K562 (cell line): ENCODE measurements around the gene RSRC1. TPM values are rescaled to one million over a fixed set of nuclear protein-coding genes. Genes with fewer than 3 reads are reported as not detected.

Experiments
- ATAC-seq: fragments of 200-7000 bp; cut with Tn5 transposase; 3 replicates; pipeline ENCODE4 v1.9.1; 2020; ENCODE audit warnings: moderate library complexity
- BruUV-seq: library from RNA; stranded (reverse); fragments of 400-500 nt; replicated peaks from 2 replicates; lab custom pipeline; 2021; lab: Mats Ljungman, UMichigan
- CTCF ChIA-PET: fragments of 300-600 bp; formaldehyde crosslinking; extraction: SDS; loops from one replicate; lab custom pipeline; 2021; ENCODE audit warnings: low intra/inter-chr PET ratio; lab: Yijun Ruan, JAX
- POLR2A ChIA-PET: fragments of 300-600, 350-650 bp; sonication (Branson Sonifier 250); formaldehyde crosslinking; extraction: SDS; loops from one replicate; lab custom pipeline; 2021; ENCODE audit warnings: antibody characterized with exemption, inconsistent platforms; lab: Yijun Ruan, JAX
- DNase-seq, 4 experiments: peaks; one replicate each; pipeline versions ENCODE4 v3.0.0 to v3.0.0-alpha.2; 2011 to 2018; ENCODE audit warnings: low spot score in 3 of 4, mixed read lengths in 3 of 4; ENCODE audit errors: extremely low read depth in 1 of 4
- FAIRE-seq: peaks from 2 replicates; lab custom pipeline; 2011; peaks lifted over from hg19 to GRCh38; lab: Jason Lieb, UNC
- H2AFZ ChIP-seq: 2 replicates; pipeline ENCODE4 v1.6.0; 2011; ENCODE audit warnings: low read depth, low read length, control low read depth, inconsistent platforms
- H3K27ac ChIP-seq: fragments of 200-600 bp; 3 replicates; pipeline ENCODE4 v1.8.0; 2011; ENCODE audit warnings: low read depth, mild to moderate bottlenecking, control low read depth, inconsistent platforms, low read length, moderate library complexity, mixed read lengths; ENCODE audit errors: extremely low read depth
- H3K27me3 ChIP-seq, 2 experiments: fragments of 300-600 bp in 1 of 2; 2 replicates in 1 of 2; 3 replicates in 1 of 2; pipeline versions ENCODE4 v1.6.0 to v1.8.0; 2011; ENCODE audit warnings: inconsistent platforms in 2 of 2, low read length in 2 of 2, mild to moderate bottlenecking in 1 of 2, mixed read lengths in 1 of 2, moderate library complexity in 1 of 2; ENCODE audit not compliant: control insufficient read depth in 2 of 2, insufficient read depth in 2 of 2
- H3K36me3 ChIP-seq: fragments of 300-600 bp; 3 replicates; pipeline ENCODE4 v1.8.0; 2011; ENCODE audit warnings: mild to moderate bottlenecking, low read length, inconsistent platforms; ENCODE audit not compliant: control insufficient read depth, insufficient read depth
- H3K4me1 ChIP-seq, 2 experiments: fragments of 200-600 bp in 1 of 2; replicated peaks in 1 of 2; 2 replicates in 1 of 2; 3 replicates in 1 of 2; pipeline versions ENCODE4 v1.5.1 to v1.8.0; 2011; ENCODE audit warnings: inconsistent platforms in 2 of 2, low read length in 2 of 2, mild to moderate bottlenecking in 1 of 2, mixed read lengths in 1 of 2, moderate library complexity in 1 of 2; ENCODE audit not compliant: control insufficient read depth in 2 of 2, insufficient read depth in 2 of 2
- H3K4me2 ChIP-seq: 2 replicates; pipeline ENCODE4 v1.6.1; 2011; ENCODE audit warnings: low read length, control low read depth, inconsistent platforms, mixed read lengths; ENCODE audit not compliant: insufficient read depth
- H3K4me3 ChIP-seq: fragments of 200-600 bp; sonication (generic), shearing (Covaris generic); 2 replicates; pipeline ENCODE4 v1.5.1; 2016; ENCODE audit warnings: control low read depth, inconsistent platforms
- H3K79me2 ChIP-seq: fragments of 200-600 bp; 3 replicates; pipeline ENCODE4 v1.8.0; 2011; ENCODE audit warnings: low read length, inconsistent platforms; ENCODE audit not compliant: control insufficient read depth, insufficient read depth
- H3K9ac ChIP-seq, 2 experiments: 2 replicates each; pipeline versions ENCODE4 v1.6.0 to v1.6.1; 2011; ENCODE audit warnings: low read depth in 2 of 2, low read length in 2 of 2, control low read depth in 1 of 2, inconsistent platforms in 1 of 2, mild to moderate bottlenecking in 1 of 2, mixed read lengths in 1 of 2; ENCODE audit not compliant: insufficient read depth in 1 of 2
- H3K9me1 ChIP-seq: one replicate; pipeline ENCODE4 v1.6.0; 2011; ENCODE audit warnings: inconsistent platforms, mild to moderate bottlenecking, low read length, moderate library complexity; ENCODE audit not compliant: control insufficient read depth, insufficient read depth
- H3K9me3 ChIP-seq: replicated peaks from 2 replicates; pipeline ENCODE4 v1.5.1; 2011; ENCODE audit warnings: low read depth, low read length, inconsistent platforms; ENCODE audit not compliant: control insufficient read depth, insufficient read depth
- H4K20me1 ChIP-seq: replicated peaks from 2 replicates; pipeline ENCODE4 v1.6.1; 2011; ENCODE audit warnings: low read length, inconsistent platforms, mixed read lengths; ENCODE audit not compliant: control insufficient read depth, insufficient read depth
- ATF7 ChIP-seq: fragments of 450-650 bp; IDR thresholded peaks from 2 replicates; pipeline ENCODE4 v1.7.1; 2014; ENCODE audit warnings: mild to moderate bottlenecking, moderate library complexity
- CBFA2T3 ChIP-seq: fragments of 450-650 bp; IDR thresholded peaks from 2 replicates; pipeline ENCODE4 v1.6.1; 2017
- GTF2A2 ChIP-seq: IDR thresholded peaks from 2 replicates; pipeline ENCODE4 v1.6.1; 2016; ENCODE audit warnings: mild to moderate bottlenecking, missing genetic modification characterization, missing compliant biosample characterization
- MTA1 ChIP-seq: fragments of 450-650 bp; IDR thresholded peaks from 2 replicates; pipeline ENCODE4 v1.6.1; 2017; ENCODE audit warnings: borderline replicate concordance
- ZNF830 ChIP-seq: fragments of 250-450 bp; sonication (Bioruptor Pico); IDR thresholded peaks from 2 replicates; pipeline ENCODE4 v1.5.0; 2021; ENCODE audit warnings: mild to moderate bottlenecking
- WGBS: fragments of 100-300 bp; shearing (Covaris generic); methylation state at CpG from one replicate; pipeline ENCODE4 v1.1.6; 2016; ENCODE audit warnings: low coverage, mixed read lengths; ENCODE audit not compliant: insufficient coverage; ENCODE audit errors: missing lambda C conversion rate; 5-methylcytosine and 5-hydroxymethylcytosine counted together
- in situ Hi-C: fragments of 300-500 bp; cut with MboI; formaldehyde crosslinking; loops from 4 replicates; pipeline ENCODE4 v1.15.0; 2018; ENCODE audit warnings: inconsistent platforms, mixed read lengths
- intact Hi-C: fragments of 100-400 bp; cut with micrococcal nuclease; formaldehyde crosslinking; loops from 2 replicates; pipeline ENCODE4 v1.14.2; 2022
- polyA plus RNA-seq, 8 experiments: library from polyadenylated mRNA; depleted of rRNA in 4 of 8; stranded (reverse) in 5 of 8; unstranded in 3 of 8; fragments of >200 nt; fragmentation: Nextera tagmentation in 2 of 8; fragmentation: Illumina TruSeq in 1 of 8; extraction: Ambion mirVana in 2 of 8; extraction: Trizol in 1 of 8; gene quantifications; 2 replicates each; pipeline versions ENCODE4 v1.2.1 to v1.2.3, GENCODE V29; 2011 to 2014; ENCODE audit warnings: inconsistent platforms in 1 of 8, missing spikeins in 1 of 8
- total RNA-seq, 7 experiments: library from RNA; depleted of rRNA in 6 of 7; stranded (reverse); fragments of >200 nt in 6 of 7; fragmentation: Illumina TruSeq in 2 of 7; extraction: Trizol in 2 of 7; gene quantifications; 2 replicates each; pipeline versions ENCODE4 v1.2.1 to v1.2.3, GENCODE V29; 2011 to 2021; ENCODE audit warnings: low replicate concordance in 1 of 7
- TF ChIP-seq, protein P1 (sequence below): IDR thresholded peaks from 3 replicates; pipeline ENCODE4 v1.6.1; 2011; ENCODE audit warnings: borderline replicate concordance, mild to moderate bottlenecking, moderate library complexity; ENCODE audit not compliant: insufficient read length; ENCODE audit errors: extremely low read depth
- TF ChIP-seq, protein P2 (sequence below): fragments of 250-450 bp; sonication (Bioruptor Pico); IDR thresholded peaks from 2 replicates; pipeline ENCODE4 v1.5.0; 2020; ENCODE audit warnings: mild to moderate bottlenecking
- TF ChIP-seq, protein P3 (sequence below): fragments of 250-450 bp; sonication (Bioruptor Pico); IDR thresholded peaks from 2 replicates; pipeline ENCODE4 v1.4.0; 2020; ENCODE audit warnings: mild to moderate bottlenecking, moderate library complexity

RSRC1 gene
- total and polyA plus RNA-seq, 9 of the 15 experiments (the other 6 are each of a cell fraction or from before 2014, with no cell fraction given), result 19.3 to 128 (median 75.5) TPM

DNA sequence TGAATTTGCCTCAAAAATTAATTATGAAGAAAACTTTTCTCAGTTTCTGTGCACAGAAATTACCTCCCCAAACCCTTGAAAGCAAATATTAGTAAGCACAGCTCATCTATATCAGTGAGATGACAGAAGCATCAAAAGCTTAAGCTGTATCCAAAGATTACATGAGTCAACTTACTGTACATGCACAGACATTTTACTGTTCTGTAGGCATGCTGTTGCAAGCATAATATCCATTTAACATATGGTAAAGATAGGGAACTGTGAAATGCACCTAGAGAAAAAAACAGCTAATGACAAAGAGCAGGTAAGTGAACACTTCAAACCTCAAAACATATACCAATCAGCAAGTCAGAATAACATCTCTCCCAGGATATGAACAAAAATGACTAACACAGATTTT, 24.5 kb upstream of the RSRC1 start:
- Histone ChIP-seq H3K9ac (no peak overlapping the region), H3K9me1 (no peaks in the 10 kb centered on the region), H4K20me1 (no peaks in the 10 kb centered on the region), H3K4me1 (no peaks in the 10 kb centered on the region), H2AFZ (no peak overlapping the region), H3K36me3 (no peaks in the 10 kb centered on the region), H3K4me3 (no peak overlapping the region), H3K4me2 (no peak overlapping the region), H3K27me3 (no peaks in the 10 kb centered on the region), H3K27ac (no peak overlapping the region), H3K79me2 (no peaks in the 10 kb centered on the region), H3K9me3 (no peaks in the 10 kb centered on the region)
- no peak for FAIRE-seq
- BruUV-seq, result no TSS peak
- DNase-seq, result no peak
- CTCF ChIA-PET, result no interaction called here
- TF ChIP-seq, protein P1, sequence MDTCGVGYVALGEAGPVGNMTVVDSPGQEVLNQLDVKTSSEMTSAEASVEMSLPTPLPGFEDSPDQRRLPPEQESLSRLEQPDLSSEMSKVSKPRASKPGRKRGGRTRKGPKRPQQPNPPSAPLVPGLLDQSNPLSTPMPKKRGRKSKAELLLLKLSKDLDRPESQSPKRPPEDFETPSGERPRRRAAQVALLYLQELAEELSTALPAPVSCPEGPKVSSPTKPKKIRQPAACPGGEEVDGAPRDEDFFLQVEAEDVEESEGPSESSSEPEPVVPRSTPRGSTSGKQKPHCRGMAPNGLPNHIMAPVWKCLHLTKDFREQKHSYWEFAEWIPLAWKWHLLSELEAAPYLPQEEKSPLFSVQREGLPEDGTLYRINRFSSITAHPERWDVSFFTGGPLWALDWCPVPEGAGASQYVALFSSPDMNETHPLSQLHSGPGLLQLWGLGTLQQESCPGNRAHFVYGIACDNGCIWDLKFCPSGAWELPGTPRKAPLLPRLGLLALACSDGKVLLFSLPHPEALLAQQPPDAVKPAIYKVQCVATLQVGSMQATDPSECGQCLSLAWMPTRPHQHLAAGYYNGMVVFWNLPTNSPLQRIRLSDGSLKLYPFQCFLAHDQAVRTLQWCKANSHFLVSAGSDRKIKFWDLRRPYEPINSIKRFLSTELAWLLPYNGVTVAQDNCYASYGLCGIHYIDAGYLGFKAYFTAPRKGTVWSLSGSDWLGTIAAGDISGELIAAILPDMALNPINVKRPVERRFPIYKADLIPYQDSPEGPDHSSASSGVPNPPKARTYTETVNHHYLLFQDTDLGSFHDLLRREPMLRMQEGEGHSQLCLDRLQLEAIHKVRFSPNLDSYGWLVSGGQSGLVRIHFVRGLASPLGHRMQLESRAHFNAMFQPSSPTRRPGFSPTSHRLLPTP, result no peak
- peak; percentile 20; the same call in 1 of the 2 replicates for TF ChIP-seq CBFA2T3
- ATAC-seq, result no peak
- in situ Hi-C loops (no loop called here), intact Hi-C loops (no loop called here)
- POLR2A ChIA-PET, result no interaction called here

DNA sequence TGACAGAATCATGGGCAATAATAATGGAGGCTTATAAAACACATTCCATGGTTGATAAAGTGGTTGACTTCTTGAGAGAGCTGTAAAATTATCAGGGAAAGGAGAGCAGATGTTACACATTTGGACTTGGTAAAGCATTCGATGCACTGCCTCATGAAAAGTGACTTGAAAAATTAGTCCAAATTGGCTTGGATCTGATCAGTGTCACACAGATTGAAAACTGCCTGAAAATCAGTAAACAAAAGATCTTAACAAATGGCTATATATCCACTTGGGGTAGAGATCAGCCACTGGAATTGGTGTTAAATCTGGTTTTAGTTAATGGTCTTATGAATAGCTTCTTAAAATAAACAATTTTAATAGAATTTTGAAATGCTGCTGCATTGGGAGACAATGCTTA, 24.0 kb upstream of the RSRC1 start:
- no peak for DNase-seq
- Histone ChIP-seq H3K27me3 (no peaks in the 10 kb centered on the region), H3K9ac (no peak overlapping the region), H4K20me1 (no peaks in the 10 kb centered on the region), H3K9me3 (no peaks in the 10 kb centered on the region), H3K4me3 (no peak overlapping the region), H3K4me1 (no peaks in the 10 kb centered on the region), H3K36me3 (no peaks in the 10 kb centered on the region), H3K79me2 (no peaks in the 10 kb centered on the region), H3K27ac (no peak overlapping the region), H3K9me1 (no peaks in the 10 kb centered on the region), H3K4me2 (no peak overlapping the region), H2AFZ (no peak overlapping the region)
- intact Hi-C loops (no loop called here), in situ Hi-C loops (no loop called here)
- 5% methylated on average over 1 of the region's 1 CpG for WGBS
- no peak for ATAC-seq
- FAIRE-seq, result no peak
- no TSS peak for BruUV-seq
- ChIA-PET CTCF (no interaction called here), POLR2A (no interaction called here)
- TF ChIP-seq GTF2A2, result no peak
- TF ChIP-seq ATF7, result no peak
- TF ChIP-seq, protein P2, sequence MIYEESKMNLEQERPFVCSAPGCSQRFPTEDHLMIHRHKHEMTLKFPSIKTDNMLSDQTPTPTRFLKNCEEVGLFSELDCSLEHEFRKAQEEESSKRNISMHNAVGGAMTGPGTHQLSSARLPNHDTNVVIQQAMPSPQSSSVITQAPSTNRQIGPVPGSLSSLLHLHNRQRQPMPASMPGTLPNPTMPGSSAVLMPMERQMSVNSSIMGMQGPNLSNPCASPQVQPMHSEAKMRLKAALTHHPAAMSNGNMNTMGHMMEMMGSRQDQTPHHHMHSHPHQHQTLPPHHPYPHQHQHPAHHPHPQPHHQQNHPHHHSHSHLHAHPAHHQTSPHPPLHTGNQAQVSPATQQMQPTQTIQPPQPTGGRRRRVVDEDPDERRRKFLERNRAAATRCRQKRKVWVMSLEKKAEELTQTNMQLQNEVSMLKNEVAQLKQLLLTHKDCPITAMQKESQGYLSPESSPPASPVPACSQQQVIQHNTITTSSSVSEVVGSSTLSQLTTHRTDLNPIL (CRISPR knock-in tag), result no peak
- TF ChIP-seq, protein P3, sequence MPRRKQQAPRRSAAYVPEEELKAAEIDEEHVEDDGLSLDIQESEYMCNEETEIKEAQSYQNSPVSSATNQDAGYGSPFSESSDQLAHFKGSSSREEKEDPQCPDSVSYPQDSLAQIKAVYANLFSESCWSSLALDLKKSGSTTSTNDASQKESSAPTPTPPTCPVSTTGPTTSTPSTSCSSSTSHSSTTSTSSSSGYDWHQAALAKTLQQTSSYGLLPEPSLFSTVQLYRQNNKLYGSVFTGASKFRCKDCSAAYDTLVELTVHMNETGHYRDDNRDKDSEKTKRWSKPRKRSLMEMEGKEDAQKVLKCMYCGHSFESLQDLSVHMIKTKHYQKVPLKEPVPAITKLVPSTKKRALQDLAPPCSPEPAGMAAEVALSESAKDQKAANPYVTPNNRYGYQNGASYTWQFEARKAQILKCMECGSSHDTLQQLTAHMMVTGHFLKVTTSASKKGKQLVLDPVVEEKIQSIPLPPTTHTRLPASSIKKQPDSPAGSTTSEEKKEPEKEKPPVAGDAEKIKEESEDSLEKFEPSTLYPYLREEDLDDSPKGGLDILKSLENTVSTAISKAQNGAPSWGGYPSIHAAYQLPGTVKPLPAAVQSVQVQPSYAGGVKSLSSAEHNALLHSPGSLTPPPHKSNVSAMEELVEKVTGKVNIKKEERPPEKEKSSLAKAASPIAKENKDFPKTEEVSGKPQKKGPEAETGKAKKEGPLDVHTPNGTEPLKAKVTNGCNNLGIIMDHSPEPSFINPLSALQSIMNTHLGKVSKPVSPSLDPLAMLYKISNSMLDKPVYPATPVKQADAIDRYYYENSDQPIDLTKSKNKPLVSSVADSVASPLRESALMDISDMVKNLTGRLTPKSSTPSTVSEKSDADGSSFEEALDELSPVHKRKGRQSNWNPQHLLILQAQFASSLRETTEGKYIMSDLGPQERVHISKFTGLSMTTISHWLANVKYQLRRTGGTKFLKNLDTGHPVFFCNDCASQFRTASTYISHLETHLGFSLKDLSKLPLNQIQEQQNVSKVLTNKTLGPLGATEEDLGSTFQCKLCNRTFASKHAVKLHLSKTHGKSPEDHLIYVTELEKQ (CRISPR knock-in tag), result no peak
- TF ChIP-seq ZNF830 (CRISPR knock-in tag), result no peak
- TF ChIP-seq MTA1, result no peak
